GM12878 (cell line): ENCODE results near the gene YIPF5. TPM values are rescaled to one million over a fixed set of nuclear protein-coding genes. Genes with fewer than 3 reads are reported as not detected.

Source experiments
- ATAC-seq: fragments of 200-7000 bp; cut with Tn5 transposase; 3 replicates; pipeline ENCODE4 v1.9.1; 2020; ENCODE audit warnings: mild to moderate bottlenecking, moderate library complexity
- BruUV-seq: library from RNA; stranded (reverse); fragments of 400-500 nt; replicated peaks from 2 replicates; lab custom pipeline; 2021; lab: Mats Ljungman, UMichigan
- CTCF ChIA-PET: fragments of 300-600 bp; sonication (Branson Sonifier 250); formaldehyde crosslinking; extraction: SDS; loops from one replicate; lab custom pipeline; 2021; ENCODE audit warnings: inconsistent platforms; lab: Yijun Ruan, JAX
- POLR2A ChIA-PET: fragments of 350-600 bp; formaldehyde crosslinking; extraction: SDS; loops from one replicate; lab custom pipeline; 2021; ENCODE audit warnings: inconsistent platforms; lab: Charles Lee
- RAD21 ChIA-PET: fragments of 300-600 bp; sonication (Branson Sonifier 250); formaldehyde crosslinking; loops from one replicate; lab custom pipeline; 2023; ENCODE audit warnings: antibody characterized with exemption; ENCODE audit not compliant: unreplicated experiment; lab: Charles Lee
- SMC1A ChIA-PET: fragments of 300-600 bp; sonication (Branson Sonifier 250); formaldehyde crosslinking; loops from one replicate; lab custom pipeline; 2023; ENCODE audit not compliant: unreplicated experiment, uncharacterized antibody; lab: Charles Lee
- DNase-seq: peaks from one replicate; pipeline ENCODE4 v3.0.0-alpha.2; 2011; ENCODE audit warnings: low read depth, low spot score
- FAIRE-seq: peaks from 3 replicates; lab custom pipeline; 2011; peaks lifted over from hg19 to GRCh38; lab: Jason Lieb, UNC
- H2AFZ ChIP-seq: 2 replicates; pipeline ENCODE4 v1.6.0; 2011; ENCODE audit warnings: low read depth, low read length, control low read depth; ENCODE audit not compliant: control insufficient read depth
- H3K27ac ChIP-seq: 2 replicates; pipeline ENCODE4 v1.5.1; 2011; ENCODE audit warnings: control low read depth; ENCODE audit not compliant: control insufficient read depth, insufficient read depth
- H3K27me3 ChIP-seq, 2 experiments: replicated peaks in 1 of 2; 2 replicates each; pipeline versions ENCODE4 v1.6.0 to v1.6.1; 2011; ENCODE audit warnings: low read length in 1 of 2; ENCODE audit not compliant: control insufficient read depth in 2 of 2, insufficient read depth in 2 of 2
- H3K36me3 ChIP-seq, 2 experiments: 2 replicates each; pipeline ENCODE4 v1.5.1; 2011; ENCODE audit warnings: low read length in 1 of 2; ENCODE audit not compliant: control insufficient read depth in 2 of 2, insufficient read depth in 2 of 2
- H3K4me1 ChIP-seq: 2 replicates; pipeline ENCODE4 v1.6.1; 2011; ENCODE audit warnings: mild to moderate bottlenecking, low read length, moderate library complexity, mixed read lengths; ENCODE audit not compliant: control insufficient read depth, insufficient read depth
- H3K4me2 ChIP-seq: 2 replicates; pipeline ENCODE4 v1.6.0; 2011; ENCODE audit warnings: control low read depth; ENCODE audit not compliant: control insufficient read depth, insufficient read depth
- H3K4me3 ChIP-seq: fragments of 200-600 bp; sonication (generic); 2 replicates; pipeline ENCODE4 v1.5.1; 2016
- H3K79me2 ChIP-seq: 2 replicates; pipeline ENCODE4 v1.6.0; 2011; ENCODE audit warnings: low read length; ENCODE audit not compliant: control insufficient read depth, insufficient read depth
- H3K9ac ChIP-seq: 2 replicates; pipeline ENCODE4 v1.8.0; 2011; ENCODE audit warnings: low read length, control low read depth, mixed read lengths; ENCODE audit not compliant: control insufficient read depth, insufficient read depth
- H3K9me3 ChIP-seq: replicated peaks from 3 replicates; pipeline ENCODE4 v1.5.1; 2011; ENCODE audit warnings: mild to moderate bottlenecking, low read length; ENCODE audit not compliant: control insufficient read depth, insufficient read depth
- H4K20me1 ChIP-seq: 2 replicates; pipeline ENCODE4 v1.6.0; 2011; ENCODE audit not compliant: control insufficient read depth, insufficient read depth
- BCL11A ChIP-seq: IDR thresholded peaks from 2 replicates; pipeline ENCODE4 v1.6.1; 2011; ENCODE audit warnings: low read depth, low read length
- CHD2 ChIP-seq: IDR thresholded peaks from 2 replicates; pipeline ENCODE4 v1.6.1; 2011; ENCODE audit warnings: low read depth, low read length, improper control_type of control experiment, borderline replicate concordance
- CTCF ChIP-seq, 3 experiments: IDR thresholded peaks in 2 of 3; conservative IDR thresholded peaks in 1 of 3; 2 replicates each; pipeline ENCODE4 v1.5.1; 2011; ENCODE audit warnings: low read depth in 3 of 3, low read length in 3 of 3, mild to moderate bottlenecking in 3 of 3, control low read depth in 2 of 3, moderate library complexity in 2 of 3, inconsistent platforms in 1 of 3, mixed read lengths in 1 of 3; ENCODE audit not compliant: control insufficient read depth in 2 of 3, insufficient read depth in 1 of 3; ENCODE audit errors: extremely low read depth in 1 of 3
- JUNB ChIP-seq: IDR thresholded peaks from 2 replicates; pipeline ENCODE4 v1.6.1; 2016; ENCODE audit warnings: antibody characterized with exemption, mild to moderate bottlenecking
- KAT2A ChIP-seq: conservative IDR thresholded peaks from 2 replicates; pipeline ENCODE4 v1.6.1; 2011; ENCODE audit warnings: low read depth, low read length; ENCODE audit not compliant: control insufficient read depth
- KDM1A ChIP-seq: fragments of 200-600 bp; sonication (generic); IDR thresholded peaks from 2 replicates; pipeline ENCODE4 v1.6.1; 2016; ENCODE audit warnings: borderline replicate concordance
- MAX ChIP-seq: IDR thresholded peaks from 2 replicates; pipeline ENCODE4 v1.6.1; 2012; ENCODE audit warnings: low read depth, low read length, improper control_type of control experiment
- SKIL ChIP-seq: fragments of 450-650 bp; IDR thresholded peaks from 2 replicates; pipeline ENCODE4 v1.6.1; 2017; ENCODE audit warnings: mild to moderate bottlenecking, low read depth, inconsistent platforms; ENCODE audit not compliant: poor library complexity, severe bottlenecking
- STAT3 ChIP-seq: IDR thresholded peaks from 2 replicates; pipeline ENCODE4 v1.6.1; 2011; ENCODE audit warnings: low read depth, low read length, improper control_type of control experiment
- TCF12 ChIP-seq: IDR thresholded peaks from 2 replicates; pipeline ENCODE4 v1.6.1; 2011; ENCODE audit warnings: low read depth, mild to moderate bottlenecking, low read length
- TCF7 ChIP-seq: IDR thresholded peaks from 2 replicates; pipeline ENCODE4 v1.6.1; 2014; ENCODE audit warnings: antibody characterized with exemption, borderline replicate concordance
- WRNIP1 ChIP-seq: IDR thresholded peaks from 2 replicates; pipeline ENCODE4 v1.6.1; 2011; ENCODE audit warnings: low read depth, low read length, improper control_type of control experiment, borderline replicate concordance
- ZNF384 ChIP-seq: IDR thresholded peaks from 2 replicates; pipeline ENCODE4 v1.6.1; 2012; ENCODE audit warnings: low read depth, mild to moderate bottlenecking, low read length, improper control_type of control experiment, borderline replicate concordance
- WGBS: methylation state at CpG from one replicate; pipeline ENCODE4 v1.1.6; 2016; ENCODE audit warnings: low lambda C conversion rate; ENCODE audit not compliant: insufficient replicate concordance, insufficient coverage; ENCODE audit errors: missing lambda C conversion rate; 5-methylcytosine and 5-hydroxymethylcytosine counted together
- in situ Hi-C: fragments of 300-500 bp; cut with MboI; formaldehyde crosslinking; loops from 9 replicates; pipeline ENCODE4 v1.14.3; 2018; ENCODE audit warnings: mixed read lengths
- intact Hi-C: fragments of 100-400 bp; cut with micrococcal nuclease; formaldehyde crosslinking; loops from one replicate; pipeline ENCODE4 v1.14.2; 2022; ENCODE audit not compliant: unreplicated experiment
- polyA plus RNA-seq, 11 experiments: library from polyadenylated mRNA; depleted of rRNA in 4 of 11; unstranded in 6 of 11; stranded (reverse) in 5 of 11; fragments of >200 nt; fragmentation: Nextera tagmentation in 4 of 11; fragmentation: Illumina TruSeq in 1 of 11; extraction: Ambion mirVana in 4 of 11; extraction: Trizol in 1 of 11; gene quantifications; 1 replicate in 1 of 11; 2 replicates in 10 of 11; pipeline versions ENCODE4 v1.2.1 to v1.2.3, GENCODE V29; 2011 to 2016; ENCODE audit warnings: inconsistent platforms in 2 of 11, missing spikeins in 2 of 11, low read depth in 1 of 11
- total RNA-seq, 4 experiments: library from RNA; depleted of rRNA in 3 of 4; stranded (reverse); fragments of >200 nt in 3 of 4; fragmentation: Illumina TruSeq in 1 of 4; extraction: Trizol in 1 of 4; gene quantifications; 2 replicates each; pipeline versions ENCODE4 v1.2.1 to v1.2.3, GENCODE V29; 2013 to 2021

The YIPF5 gene
- total and polyA plus RNA-seq, 10 of the 15 experiments (the other 5 are each of a cell fraction or from before 2014, with no cell fraction given), result 19.5 to 50.4 (median 34.3) TPM

GRCh38 chr5:144210655-144211054 is 40.2 kb upstream of the YIPF5 start (continued):
- TF ChIP-seq CTCF (IDR thresholded peaks at IDR 0.05 in 2 of 3, conservative IDR thresholded peaks at IDR 0.05 in 1 of 3; ENCODE audit: control insufficient read depth in 2 of 3, extremely low read depth in 1 of 3, insufficient read depth in 1 of 3, low read depth in 3 of 3, low read length in 3 of 3), result no peak
- TF ChIP-seq WRNIP1, result no peak
- no peak for TF ChIP-seq MAX
- no peak for TF ChIP-seq KDM1A

- TF ChIP-seq SKIL (no peak), KAT2A (no peak), TCF12 (no peak), CTCF (IDR thresholded peaks at IDR 0.05 in 2 of 3, conservative IDR thresholded peaks at IDR 0.05 in 1 of 3; ENCODE audit: control insufficient read depth in 2 of 3, extremely low read depth in 1 of 3, insufficient read depth in 1 of 3, low read depth in 3 of 3, low read length in 3 of 3) (no peak), STAT3 (no peak), JUNB (no peak), BCL11A (no peak), TCF7 (no peak), ZNF384 (no peak), CHD2 (no peak)
- CTCF ChIA-PET, result interaction anchor here (1.0 to 1.3 kb wide), 3 partner anchors 9 to 1027 kb away, joined by 3 to 5 read pairs (median 4); no protein-coding TSS in a partner anchor
Measured at GRCh38 chr5:144209361-144209760, 38.9 kb upstream of the YIPF5 start.

More at GRCh38 chr5:144209361-144209760, 38.9 kb upstream of the YIPF5 start:
- 43% methylated on average over 4 of the region's 4 CpGs for WGBS
- Histone ChIP-seq H3K27ac (no peak overlapping the region), H3K4me3 (no peak overlapping the region), H3K27me3 (peaks cover 3 to 11% of the 10 kb centered on the region in 2 experiments), H2AFZ (no peak overlapping the region), H3K4me1 (no peaks in the 10 kb centered on the region), H3K9ac (no peak overlapping the region), H3K4me2 (no peak overlapping the region), H3K36me3 (no peaks in the 10 kb centered on the region), H3K79me2 (no peaks in the 10 kb centered on the region), H3K9me3 (no peaks in the 10 kb centered on the region), H4K20me1 (no peaks in the 10 kb centered on the region)
- intact Hi-C loops, result loop anchor here (10.0 kb wide), 2 partner anchors 895 to 1845 kb away; no protein-coding TSS in a partner anchor
- DNase-seq (no peak), FAIRE-seq (no peak), ATAC-seq (no peak)
- in situ Hi-C loops, result loop anchor here (10.0 kb wide), 1 partner anchor 1025 kb away; no protein-coding TSS in a partner anchor
- RAD21 ChIA-PET, result no interaction called here
- SMC1A ChIA-PET, result no interaction called here
- no TSS peak for BruUV-seq
- POLR2A ChIA-PET, result no interaction called here
